Neural progenitor cell (in vitro differentiated cells): ENCODE data around the gene PLEKHN1. TPM values are rescaled to one million over a fixed set of nuclear protein-coding genes. Genes with fewer than 3 reads are reported as not detected.

Experiments used
- DNase-seq: peaks from one replicate; pipeline ENCODE4 v3.0.0-alpha.2; 2016; ENCODE audit warnings: low spot score
- H2AFZ ChIP-seq: fragments of 200-600 bp; sonication (generic); replicated peaks from 2 replicates; pipeline ENCODE4 v1.6.1; 2016; ENCODE audit warnings: antibody characterized with exemption
- H3F3A ChIP-seq: fragments of 200-600 bp; sonication (generic); 2 replicates; pipeline ENCODE4 v1.6.1; 2016; ENCODE audit warnings: antibody characterized with exemption, low read depth
- H3K27ac ChIP-seq: fragments of 200-600 bp; sonication (generic); 2 replicates; pipeline ENCODE4 v1.5.1; 2016; ENCODE audit warnings: mild to moderate bottlenecking
- H3K27me3 ChIP-seq: fragments of 200-600 bp; sonication (generic); 2 replicates; pipeline ENCODE4 v1.6.1; 2016; ENCODE audit warnings: mild to moderate bottlenecking, moderate library complexity
- H3K36me3 ChIP-seq: fragments of 200-600 bp; sonication (generic); 2 replicates; pipeline ENCODE4 v1.5.1; 2016
- H3K4me1 ChIP-seq: fragments of 200-600 bp; sonication (generic); 2 replicates; pipeline ENCODE4 v1.6.1; 2016; ENCODE audit warnings: mixed run types
- H3K4me2 ChIP-seq: fragments of 200-600 bp; sonication (generic); 2 replicates; pipeline ENCODE4 v1.6.1; 2016
- H3K4me3 ChIP-seq: fragments of 200-600 bp; sonication (generic); 2 replicates; pipeline ENCODE4 v1.5.1; 2016
- H3K79me2 ChIP-seq: fragments of 200-600 bp; sonication (generic); 2 replicates; pipeline ENCODE4 v1.6.1; 2016; ENCODE audit warnings: low read depth
- H3K9ac ChIP-seq: fragments of 200-600 bp; sonication (generic); 2 replicates; pipeline ENCODE4 v1.6.1; 2016
- H3K9me3 ChIP-seq: fragments of 200-600 bp; sonication (generic); 2 replicates; pipeline ENCODE4 v1.5.1; 2016; ENCODE audit warnings: low read depth
- H4K20me1 ChIP-seq: fragments of 200-600 bp; sonication (generic); 2 replicates; pipeline ENCODE4 v1.6.1; 2016; ENCODE audit warnings: low read depth
- H3K27ac Mint-ChIP-seq: 3 replicates; pipeline ENCODE4 v1.8.0; 2021; ENCODE audit warnings: mixed read lengths
- H3K27me3 Mint-ChIP-seq: 2 replicates; pipeline ENCODE4 v1.8.0; 2022; ENCODE audit warnings: low read depth, mild to moderate bottlenecking, inconsistent platforms, moderate library complexity, mixed read lengths; ENCODE audit not compliant: insufficient read depth
- H3K36me3 Mint-ChIP-seq: 3 replicates; pipeline ENCODE4 v1.8.0; 2021; ENCODE audit warnings: mixed read lengths
- H3K4me1 Mint-ChIP-seq: 3 replicates; pipeline ENCODE4 v1.8.0; 2021; ENCODE audit warnings: mixed read lengths
- H3K4me3 Mint-ChIP-seq: 3 replicates; pipeline ENCODE4 v1.8.0; 2021; ENCODE audit warnings: mild to moderate bottlenecking, moderate library complexity, mixed read lengths
- H3K9me3 Mint-ChIP-seq: 3 replicates; pipeline ENCODE4 v1.8.0; 2020; ENCODE audit warnings: mixed read lengths
- EZH2 ChIP-seq: fragments of 200-600 bp; sonication (generic); IDR thresholded peaks from 2 replicates; pipeline ENCODE4 v1.6.1; 2017; ENCODE audit warnings: antibody characterized with exemption, mild to moderate bottlenecking, moderate library complexity
- EZH2phosphoT487 ChIP-seq: fragments of 200-600 bp; sonication (generic); IDR thresholded peaks from 2 replicates; pipeline ENCODE4 v1.6.1; 2017; ENCODE audit warnings: antibody characterized with exemption
- total RNA-seq: library from RNA; depleted of rRNA; stranded (reverse); fragments of >200 nt; gene quantifications from 2 replicates; pipeline ENCODE4 v1.2.3, GENCODE V29; 2015; ENCODE audit warnings: low replicate concordance
- TF ChIP-seq, protein P1 (sequence below): fragments of 200-600 bp; sonication (generic); IDR thresholded peaks from 2 replicates; pipeline ENCODE4 v1.5.1; 2017; ENCODE audit warnings: antibody characterized with exemption, mild to moderate bottlenecking

Gene PLEKHN1
- total RNA-seq, 1 donor from 2014 or later = not detected

DNA sequence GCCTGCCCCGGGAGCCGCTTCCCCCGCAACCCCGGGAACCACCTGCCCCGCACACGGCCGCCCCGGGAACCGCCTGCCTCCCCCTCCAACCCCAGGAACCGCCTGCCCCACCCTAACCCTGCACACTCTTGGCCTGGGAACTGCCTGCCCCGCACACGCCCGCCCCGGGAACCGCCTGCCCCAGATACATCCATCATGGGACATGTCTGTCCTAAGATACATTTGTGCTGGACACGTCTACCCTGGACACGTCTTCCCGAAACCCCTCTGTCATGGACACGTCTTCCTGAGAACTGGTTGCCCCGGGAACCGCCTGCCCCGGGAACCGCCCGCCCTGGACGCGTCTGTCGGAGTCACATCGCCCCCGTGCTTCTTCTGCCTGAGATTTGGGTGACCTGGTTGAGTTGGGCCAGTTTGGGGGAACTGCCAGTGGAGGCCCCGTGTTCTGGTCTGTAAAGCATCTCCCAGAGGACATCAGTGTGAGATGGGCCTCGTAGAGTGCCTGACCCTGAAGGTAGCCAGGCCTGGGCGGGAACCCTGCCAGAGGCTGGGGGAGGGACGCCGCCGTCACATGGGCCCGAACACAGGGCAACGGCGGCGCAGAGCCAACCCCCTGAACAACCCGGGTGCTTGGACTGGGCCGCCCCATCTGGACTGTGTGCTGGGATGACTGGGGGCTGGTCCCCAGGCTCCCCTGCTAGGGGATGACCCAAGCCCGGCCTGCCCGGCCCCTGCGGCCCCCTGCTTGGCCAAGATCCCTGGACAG, 12.0 kb downstream of the PLEKHN1 start:
- Mint-ChIP-seq H3K4me3 (peak overlapping the region; percentile 78), H3K9me3 (peaks cover 4% of the 10 kb centered on the region), H3K27me3 (peaks cover 20% of the 10 kb centered on the region), H3K4me1 (peaks cover 9% of the 10 kb centered on the region), H3K27ac (peak overlapping the region; percentile 94), H3K36me3 (peaks cover 3% of the 10 kb centered on the region)
- H3K4me1 ChIP-seq = no peaks in the 10 kb centered on the region
- H3K27ac ChIP-seq = no peak overlapping the region
- peaks cover 63% of the 10 kb centered on the region for H3K27me3 ChIP-seq
- TF ChIP-seq, protein P1, sequence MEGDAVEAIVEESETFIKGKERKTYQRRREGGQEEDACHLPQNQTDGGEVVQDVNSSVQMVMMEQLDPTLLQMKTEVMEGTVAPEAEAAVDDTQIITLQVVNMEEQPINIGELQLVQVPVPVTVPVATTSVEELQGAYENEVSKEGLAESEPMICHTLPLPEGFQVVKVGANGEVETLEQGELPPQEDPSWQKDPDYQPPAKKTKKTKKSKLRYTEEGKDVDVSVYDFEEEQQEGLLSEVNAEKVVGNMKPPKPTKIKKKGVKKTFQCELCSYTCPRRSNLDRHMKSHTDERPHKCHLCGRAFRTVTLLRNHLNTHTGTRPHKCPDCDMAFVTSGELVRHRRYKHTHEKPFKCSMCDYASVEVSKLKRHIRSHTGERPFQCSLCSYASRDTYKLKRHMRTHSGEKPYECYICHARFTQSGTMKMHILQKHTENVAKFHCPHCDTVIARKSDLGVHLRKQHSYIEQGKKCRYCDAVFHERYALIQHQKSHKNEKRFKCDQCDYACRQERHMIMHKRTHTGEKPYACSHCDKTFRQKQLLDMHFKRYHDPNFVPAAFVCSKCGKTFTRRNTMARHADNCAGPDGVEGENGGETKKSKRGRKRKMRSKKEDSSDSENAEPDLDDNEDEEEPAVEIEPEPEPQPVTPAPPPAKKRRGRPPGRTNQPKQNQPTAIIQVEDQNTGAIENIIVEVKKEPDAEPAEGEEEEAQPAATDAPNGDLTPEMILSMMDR = no peak
- TF ChIP-seq EZH2phosphoT487 = no peak
- TF ChIP-seq EZH2 = no peak
- no peak overlapping the region for H2AFZ ChIP-seq
- H3K4me2 ChIP-seq = no peak overlapping the region
- no peak overlapping the region for H3K9ac ChIP-seq
- no peak for DNase-seq
- no peaks in the 10 kb centered on the region for H3K79me2 ChIP-seq
- H3K9me3 ChIP-seq = no peaks in the 10 kb centered on the region
- H3K4me3 ChIP-seq = no peak overlapping the region
- no peaks in the 10 kb centered on the region for H4K20me1 ChIP-seq
- peaks cover 7% of the 10 kb centered on the region for H3F3A ChIP-seq
- no peaks in the 10 kb centered on the region for H3K36me3 ChIP-seq

DNA sequence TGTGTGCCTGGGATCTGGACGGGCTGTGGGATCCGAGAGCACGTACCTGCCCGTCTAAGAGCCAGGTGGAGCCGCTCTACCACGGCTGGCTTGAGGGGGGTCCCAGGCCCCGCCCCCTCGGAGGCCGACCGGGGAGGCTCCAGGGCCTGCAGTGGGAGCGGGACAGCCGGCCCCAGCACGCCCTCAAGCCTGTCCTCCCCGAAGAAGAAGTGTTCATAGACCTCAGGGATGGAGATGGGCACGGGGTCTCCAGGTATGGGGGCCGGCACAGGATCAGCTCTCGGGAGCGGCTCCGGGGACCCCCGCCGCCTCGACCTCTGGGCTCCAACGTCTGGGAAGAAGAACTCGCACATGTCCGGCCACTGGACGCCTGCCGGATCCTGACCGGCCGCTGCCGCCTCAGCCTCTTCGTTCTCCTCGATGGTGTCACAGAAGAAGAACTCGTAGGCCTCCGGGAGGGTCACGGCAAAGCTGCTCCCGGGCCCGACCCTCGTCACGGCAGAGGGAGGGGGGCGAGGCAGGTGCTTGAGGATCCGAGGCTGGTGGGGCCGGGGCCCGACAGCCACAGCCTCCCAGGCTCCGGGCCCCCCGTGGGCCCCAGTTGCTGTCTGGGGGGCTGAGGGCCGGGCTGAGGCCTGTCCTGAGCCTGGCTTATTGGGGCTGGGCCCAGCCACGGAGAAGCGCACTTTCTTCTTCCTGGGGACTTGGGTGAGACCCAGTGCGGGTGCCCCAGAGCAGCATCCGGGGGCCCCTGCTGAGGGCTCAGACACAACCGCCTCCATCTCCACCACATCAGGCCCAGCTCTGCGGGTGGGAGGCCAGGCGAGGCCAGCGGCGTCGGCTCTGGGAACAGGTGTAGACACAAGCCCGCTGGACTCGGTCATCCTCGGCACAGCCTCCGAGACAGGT, 12.8 kb downstream of the PLEKHN1 start:
- Mint-ChIP-seq H3K36me3 (peaks cover 3% of the 10 kb centered on the region), H3K4me1 (peaks cover 10% of the 10 kb centered on the region), H3K4me3 (no peak overlapping the region), H3K9me3 (peaks cover 4% of the 10 kb centered on the region), H3K27ac (no peak overlapping the region), H3K27me3 (peaks cover 22% of the 10 kb centered on the region)
- Histone ChIP-seq H3K4me3 (no peak overlapping the region), H3K9ac (no peak overlapping the region), H3K27me3 (peaks cover 63% of the 10 kb centered on the region), H3F3A (peaks cover 7% of the 10 kb centered on the region), H3K4me1 (no peaks in the 10 kb centered on the region), H3K27ac (no peak overlapping the region), H3K9me3 (no peaks in the 10 kb centered on the region), H3K4me2 (no peak overlapping the region), H3K79me2 (no peaks in the 10 kb centered on the region), H2AFZ (no peak overlapping the region), H3K36me3 (no peaks in the 10 kb centered on the region), H4K20me1 (no peaks in the 10 kb centered on the region)
- no peak for DNase-seq
- TF ChIP-seq, protein P1 = no peak
- TF ChIP-seq EZH2 = no peak

DNA sequence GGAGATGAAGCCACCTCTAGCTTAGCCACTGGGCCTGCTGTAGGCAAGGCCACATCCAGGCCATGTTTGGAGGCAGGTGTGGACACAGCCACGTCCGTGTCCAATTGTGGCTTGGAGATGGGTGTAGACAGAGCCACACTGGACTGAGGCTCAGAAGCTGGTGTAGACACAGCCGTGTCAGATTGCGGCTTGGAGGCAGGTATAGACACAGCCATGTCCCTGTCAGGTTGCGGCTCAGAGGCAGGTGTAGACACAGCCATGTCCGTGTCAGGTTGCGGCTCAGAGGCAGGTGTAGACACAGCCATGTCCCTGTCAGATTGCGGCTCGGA, 13.4 kb downstream of the PLEKHN1 start:
- Mint-ChIP-seq H3K9me3 (peaks cover 4% of the 10 kb centered on the region), H3K27ac (no peak overlapping the region), H3K36me3 (peaks cover 3% of the 10 kb centered on the region), H3K27me3 (peaks cover 22% of the 10 kb centered on the region), H3K4me1 (peaks cover 10% of the 10 kb centered on the region), H3K4me3 (no peak overlapping the region)
- no peaks in the 10 kb centered on the region for H3K9me3 ChIP-seq
- peaks cover 7% of the 10 kb centered on the region for H3F3A ChIP-seq
- no peaks in the 10 kb centered on the region for H3K79me2 ChIP-seq
- no peak overlapping the region for H3K4me3 ChIP-seq
- TF ChIP-seq, protein P1 = no peak
- TF ChIP-seq EZH2 (no peak), EZH2phosphoT487 (no peak)
- no peak overlapping the region for H3K9ac ChIP-seq
- no peak overlapping the region for H3K27ac ChIP-seq
- peaks cover 62% of the 10 kb centered on the region for H3K27me3 ChIP-seq
- H3K4me2 ChIP-seq = no peak overlapping the region
- H3K4me1 ChIP-seq = no peaks in the 10 kb centered on the region
- no peak for DNase-seq
- H2AFZ ChIP-seq = no peak overlapping the region
- H3K36me3 ChIP-seq = no peaks in the 10 kb centered on the region
- H4K20me1 ChIP-seq = no peaks in the 10 kb centered on the region
